Measurements from ENCODE around the gene SVOPL.
A peak's percentile ranks its signal among the peaks of the same experiment; 100 is the strongest.

SVOPL gene

GRCh38 chr7:138608275-138608674 lies 92.9 kb downstream of the SVOPL start:
- DNase-seq (ENCODE audit: low read depth, low spot score) = peak; percentile 53

DNA sequence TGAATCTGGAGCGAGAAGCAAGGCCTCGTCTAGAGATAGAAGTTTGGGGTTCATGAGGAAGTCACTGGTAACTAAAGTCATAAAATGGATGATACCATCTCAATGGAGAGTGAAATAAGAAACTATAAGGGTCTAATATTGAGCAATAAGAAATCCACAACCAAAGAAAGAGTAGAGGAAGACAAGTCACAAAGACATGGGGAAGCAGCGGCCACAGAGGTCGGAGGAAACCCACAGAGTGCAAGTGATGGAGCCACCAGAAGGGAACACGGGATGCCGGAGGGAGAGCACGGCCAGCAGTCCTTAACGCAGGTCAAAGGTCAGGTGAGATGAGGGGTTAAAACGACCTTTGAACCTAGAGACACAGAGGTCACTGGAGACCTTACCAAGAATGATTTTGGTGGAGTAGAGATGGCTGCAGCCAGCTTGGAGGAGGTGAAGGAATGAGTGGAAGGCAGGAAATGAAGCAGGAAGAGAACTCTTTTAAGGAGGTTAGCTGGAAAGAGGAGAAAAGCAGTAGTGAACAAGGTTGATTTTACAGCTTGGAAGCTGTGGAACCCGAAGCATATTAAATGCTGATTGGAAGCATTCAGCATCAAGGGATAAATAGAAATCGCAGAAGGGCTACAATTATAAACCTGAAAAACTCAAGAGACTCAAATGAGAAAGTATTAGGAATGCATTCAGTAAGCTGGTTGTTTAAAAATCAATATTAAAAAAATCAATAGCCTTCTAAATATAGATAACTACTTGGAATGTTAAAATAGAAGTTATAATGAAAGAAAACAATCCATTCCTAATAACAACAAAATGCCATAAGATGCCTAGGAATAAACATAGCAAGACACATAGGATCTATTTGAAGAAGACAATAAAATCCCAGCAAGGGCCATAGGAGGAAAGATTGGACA lies 93.7 kb downstream of the SVOPL start:
- no peak for DNase-seq (ENCODE audit: low read depth, low spot score)

GRCh38 chr7:138606236-138606635 lies 94.9 kb downstream of the SVOPL start:
- DNase-seq (ENCODE audit: low read depth, low spot score) = no peak

DNA sequence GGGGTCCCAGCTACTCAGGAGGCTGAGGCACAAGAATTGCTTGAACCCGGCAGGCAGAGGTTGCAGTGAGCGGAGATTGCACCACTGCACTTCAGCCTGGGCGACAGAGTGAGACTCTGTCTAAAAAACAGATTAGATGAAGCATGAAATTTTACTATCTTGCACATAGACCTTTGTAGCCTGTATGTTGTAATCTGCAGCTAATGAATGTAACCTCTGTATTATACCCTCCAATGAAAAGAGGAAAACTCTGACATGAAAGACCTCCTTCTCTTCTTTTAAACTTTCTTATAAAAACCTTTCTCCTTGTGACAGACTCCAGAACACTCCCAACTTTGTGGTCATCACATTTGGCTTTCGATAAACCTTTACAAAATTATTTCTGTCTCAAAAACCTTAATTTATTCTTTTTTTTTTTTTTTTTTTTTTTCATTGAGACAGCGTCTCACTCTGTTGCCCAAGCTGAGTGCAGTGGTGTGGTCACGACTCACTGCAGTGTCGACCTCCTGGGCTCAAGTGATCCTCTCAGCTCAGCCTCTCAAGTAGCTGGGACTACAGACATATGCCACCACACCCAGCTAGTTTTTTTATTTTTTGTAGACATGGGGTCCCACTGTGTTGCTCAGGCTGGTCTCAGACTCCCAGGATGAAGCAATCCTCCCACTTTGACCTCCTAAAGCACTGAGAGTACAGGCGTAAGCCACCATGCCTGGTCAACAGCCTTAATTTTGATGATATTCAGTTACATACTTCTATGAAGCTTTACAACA lies 97.4 kb downstream of the SVOPL start:
- no peak for DNase-seq (ENCODE audit: low read depth, low spot score)

GRCh38 chr7:138602451-138602850 lies 98.7 kb downstream of the SVOPL start:
- no peak for DNase-seq (ENCODE audit: low read depth, low spot score)

- DNase-seq (ENCODE audit: low read depth, low spot score) = no peak
Measured at GRCh38 chr7:138595454-138595853, 105.7 kb downstream of the SVOPL start.

DNA sequence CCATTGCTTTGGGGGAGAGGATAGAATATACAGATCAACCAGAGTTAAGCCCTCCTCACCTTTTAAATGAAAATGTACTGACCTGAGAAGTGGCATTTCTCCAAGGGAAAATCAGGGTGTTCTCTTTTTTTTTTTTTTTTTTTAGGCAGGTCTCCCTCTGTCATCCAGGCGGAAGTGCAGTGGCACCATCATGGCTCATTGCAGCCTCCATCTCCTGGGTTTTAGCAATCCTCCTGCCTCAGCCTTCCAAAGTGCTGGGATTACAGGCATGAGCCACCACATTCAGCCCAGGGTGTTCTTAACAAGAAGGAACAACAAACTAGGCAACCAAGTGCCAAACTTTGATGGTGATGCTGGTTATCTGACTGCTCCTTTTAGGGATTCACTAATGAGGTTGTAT lies 111.0 kb downstream of the SVOPL start:
- no peak for DNase-seq (ENCODE audit: low read depth, low spot score)

DNA sequence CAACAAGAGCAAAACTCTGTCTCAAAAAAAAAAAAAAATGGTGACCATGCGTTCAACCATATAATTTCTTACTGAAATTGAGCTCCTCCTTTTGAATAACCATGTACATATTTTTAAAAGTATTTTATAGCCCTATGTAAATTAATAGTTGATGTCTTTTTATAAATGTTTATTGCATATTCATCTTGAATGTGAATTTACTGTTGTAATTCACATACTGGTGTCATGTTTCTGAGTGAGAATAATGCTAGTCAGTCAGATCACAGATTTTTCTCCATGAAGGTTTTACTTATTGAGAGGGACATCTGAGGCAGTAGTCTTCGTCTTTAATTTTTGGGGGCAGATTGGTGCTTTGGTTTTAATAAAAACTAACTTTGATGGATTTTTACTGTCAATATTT lies 112.2 kb downstream of the SVOPL start:
- no peak for DNase-seq (ENCODE audit: low read depth, low spot score)

DNA sequence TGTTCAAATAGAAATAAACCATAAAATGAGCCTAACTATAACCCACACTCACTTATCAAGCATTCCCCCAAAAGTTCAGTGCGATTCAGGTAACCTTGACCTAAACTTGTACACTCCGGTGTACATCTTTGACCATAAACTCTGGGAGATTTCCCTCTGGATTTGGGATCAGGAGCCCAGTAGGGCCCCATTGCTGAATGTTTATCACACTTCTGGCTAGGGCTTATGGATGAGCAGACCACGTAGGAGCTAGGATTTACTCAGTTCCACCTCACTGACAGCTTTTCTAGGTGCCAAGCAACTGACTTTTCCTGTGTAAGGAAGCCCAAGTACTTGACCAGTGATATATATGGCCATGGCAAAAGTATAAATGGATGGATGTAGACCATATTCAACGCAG lies 113.7 kb downstream of the SVOPL start:
- no peak for DNase-seq (ENCODE audit: low read depth, low spot score)

GRCh38 chr7:138585283-138585993 lies 115.7 kb downstream of the SVOPL start:
- no peak for DNase-seq (ENCODE audit: low read depth, low spot score)

DNA sequence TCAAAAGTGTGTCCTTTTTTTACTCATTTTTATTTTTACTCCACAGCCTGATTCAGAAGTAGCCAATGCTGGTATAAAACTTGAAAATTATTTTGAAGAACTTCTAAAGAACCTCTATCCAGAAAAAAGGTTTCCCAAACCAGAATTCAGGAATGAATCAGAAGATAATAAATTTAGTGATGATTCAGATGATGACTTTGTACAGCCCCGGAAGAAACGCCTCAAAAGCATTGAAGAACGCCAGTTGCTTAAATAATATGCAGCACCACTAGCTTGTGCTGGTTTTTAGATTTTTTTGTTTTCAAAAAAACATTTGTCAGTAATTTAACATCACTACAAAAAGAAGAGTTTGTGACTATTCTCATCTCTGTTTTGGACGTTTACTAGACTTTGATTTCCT lies 116.5 kb downstream of the SVOPL start:
- no peak for DNase-seq (ENCODE audit: low read depth, low spot score)

DNA sequence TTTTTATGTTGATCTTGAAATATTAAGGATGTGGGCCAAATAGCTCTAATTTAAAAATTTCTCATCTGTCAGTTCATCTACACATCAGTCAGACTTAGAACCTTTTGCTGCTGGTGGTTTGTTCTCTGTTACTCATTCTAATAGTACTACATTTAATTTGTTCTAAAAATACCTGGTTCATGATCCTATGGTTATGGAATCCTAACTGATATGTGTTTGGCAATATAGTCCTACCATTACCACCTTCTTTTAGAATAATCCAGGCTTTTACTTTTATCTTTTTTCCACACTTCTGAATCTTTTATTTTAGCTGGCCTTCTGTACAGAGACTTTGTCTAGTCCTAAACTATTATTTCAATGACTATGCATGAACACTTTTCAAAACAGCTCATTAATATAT lies 116.9 kb downstream of the SVOPL start:
- no peak for DNase-seq (ENCODE audit: low read depth, low spot score)

GRCh38 chr7:138581065-138581464 lies 120.1 kb downstream of the SVOPL start:
- no peak for DNase-seq (ENCODE audit: low read depth, low spot score)

- DNase-seq (ENCODE audit: low read depth, low spot score) = no peak
Measured at GRCh38 chr7:138579671-138580070, 121.5 kb downstream of the SVOPL start.

DNA sequence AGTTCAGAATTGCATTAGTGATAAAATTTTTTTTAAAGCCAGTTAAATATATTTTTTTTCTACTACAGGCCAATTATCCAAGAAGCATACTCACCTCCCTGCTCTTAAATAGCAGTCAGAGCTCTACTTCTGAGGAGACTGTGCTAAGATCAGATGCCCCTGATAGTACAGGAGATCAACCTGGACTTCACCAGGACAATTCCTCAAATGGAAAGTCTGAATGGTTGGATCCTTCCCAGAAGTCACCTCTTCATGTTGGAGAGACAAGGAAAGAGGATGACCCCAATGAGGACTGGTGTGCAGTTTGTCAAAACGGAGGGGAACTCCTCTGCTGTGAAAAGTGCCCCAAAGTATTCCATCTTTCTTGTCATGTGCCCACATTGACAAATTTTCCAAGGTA lies 122.0 kb downstream of the SVOPL start:
- DNase-seq (ENCODE audit: low read depth, low spot score) = no peak

- no peak for DNase-seq (ENCODE audit: low read depth, low spot score)
Measured at GRCh38 chr7:138575897-138576428, 125.2 kb downstream of the SVOPL start.

DNA sequence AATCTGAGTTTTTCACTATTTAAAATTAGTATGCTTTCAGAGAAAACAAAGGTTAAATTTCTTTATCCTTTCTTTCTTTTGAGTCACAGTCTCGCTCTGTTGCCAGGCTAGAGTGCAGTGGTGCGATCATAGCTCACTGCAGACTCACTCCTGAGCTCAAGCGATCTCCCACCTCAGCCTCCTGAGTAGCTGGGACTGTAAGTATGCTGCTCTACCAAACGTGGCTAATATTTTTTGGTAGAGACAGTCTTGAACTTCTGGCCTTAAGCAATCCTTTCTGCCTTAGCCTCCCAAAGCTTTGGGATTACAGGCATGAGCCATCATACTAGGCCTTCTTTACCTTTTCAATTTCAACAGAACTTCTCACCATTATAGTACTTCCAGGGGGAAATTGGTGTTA lies 127.4 kb downstream of the SVOPL start:
- no peak for DNase-seq (ENCODE audit: low read depth, low spot score)

GRCh38 chr7:138570715-138571114 lies 130.4 kb downstream of the SVOPL start:
- DNase-seq (ENCODE audit: low read depth, low spot score) = no peak

- no peak for DNase-seq (ENCODE audit: low read depth, low spot score)
Measured at GRCh38 chr7:138569418-138569817, 131.7 kb downstream of the SVOPL start.

GRCh38 chr7:138568655-138569054 lies 132.5 kb downstream of the SVOPL start:
- no peak for DNase-seq (ENCODE audit: low read depth, low spot score)

GRCh38 chr7:138565451-138566114 lies 135.6 kb downstream of the SVOPL start:
- DNase-seq (ENCODE audit: low read depth, low spot score) = no peak
